Hepatic stellate cell (primary cell): ENCODE data around the gene THAP2.
"Not testable (repeated sequence)": the region's sequence is repeated elsewhere in the genome, so short reads cannot be mapped to it uniquely, and the experiment has no call there.

Source experiments
- DNase-seq: peaks from one replicate; pipeline ENCODE4 v3.0.0; 2011; ENCODE audit warnings: low spot score

THAP2 gene

DNA sequence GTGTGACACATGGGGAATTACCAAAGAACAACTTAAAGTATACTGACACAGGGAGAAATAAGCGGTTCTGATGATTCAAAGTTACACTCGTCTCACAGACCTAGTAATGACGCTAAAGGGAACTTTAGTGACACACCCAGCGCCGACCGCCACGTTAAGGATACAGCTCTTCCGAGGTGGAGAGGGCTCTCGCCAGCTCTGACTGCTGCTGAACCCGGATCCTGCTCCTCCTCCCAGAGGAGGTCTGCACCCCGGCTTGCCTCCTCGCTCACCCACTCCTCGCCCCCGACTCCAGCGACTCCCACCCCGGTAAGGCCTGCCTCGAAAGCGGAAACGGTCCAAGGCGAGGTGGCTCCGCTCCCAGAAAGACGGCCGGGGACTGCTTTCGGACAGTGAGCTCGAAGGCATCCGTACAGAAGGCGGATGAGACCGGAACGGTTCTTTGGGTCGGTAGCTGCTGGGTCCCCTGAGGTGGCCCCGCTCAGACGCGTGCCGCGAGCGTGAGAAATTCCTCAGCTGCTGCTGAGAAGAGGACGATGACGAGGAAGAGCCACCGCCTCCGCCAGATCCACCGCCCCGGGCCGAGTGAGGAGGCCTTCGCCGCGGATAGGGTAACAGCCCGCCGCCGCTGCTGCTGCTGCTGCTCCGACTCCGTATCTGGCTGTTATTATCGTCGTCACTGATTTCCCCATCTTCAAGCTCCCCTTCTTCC, 1.1 kb upstream of the THAP2 start:
- peak; percentile 40 for DNase-seq

DNA sequence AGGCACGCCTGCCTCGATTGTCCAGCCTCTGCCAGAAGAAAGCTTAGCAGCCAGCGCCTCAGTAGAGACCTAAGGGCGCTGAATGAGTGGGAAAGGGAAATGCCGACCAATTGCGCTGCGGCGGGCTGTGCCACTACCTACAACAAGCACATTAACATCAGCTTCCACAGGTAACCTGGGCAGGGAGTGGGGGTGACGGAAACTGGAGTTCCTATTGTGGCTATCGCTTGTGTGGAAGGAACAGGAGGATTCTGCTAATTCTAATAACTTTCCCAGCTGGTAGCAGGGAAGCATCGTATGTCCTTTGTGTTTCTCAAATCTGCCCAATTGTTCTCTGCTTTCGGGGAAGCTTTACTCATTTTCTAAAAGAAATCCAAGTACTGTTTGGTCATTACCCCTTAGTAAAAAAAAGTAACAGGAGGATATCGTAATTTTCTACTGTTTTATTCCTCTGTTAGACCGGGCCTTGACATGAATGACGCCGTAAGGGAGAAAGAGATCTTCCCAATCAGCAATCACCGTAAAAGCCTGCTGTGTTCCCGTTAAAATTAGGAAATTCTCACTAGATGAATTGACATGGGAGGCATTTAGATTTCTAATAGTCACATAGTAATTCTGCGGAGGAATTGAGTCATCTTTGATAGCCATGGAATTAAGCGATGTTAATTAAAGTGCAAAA, 449 bp downstream of the THAP2 start:
- no peak for DNase-seq

DNA sequence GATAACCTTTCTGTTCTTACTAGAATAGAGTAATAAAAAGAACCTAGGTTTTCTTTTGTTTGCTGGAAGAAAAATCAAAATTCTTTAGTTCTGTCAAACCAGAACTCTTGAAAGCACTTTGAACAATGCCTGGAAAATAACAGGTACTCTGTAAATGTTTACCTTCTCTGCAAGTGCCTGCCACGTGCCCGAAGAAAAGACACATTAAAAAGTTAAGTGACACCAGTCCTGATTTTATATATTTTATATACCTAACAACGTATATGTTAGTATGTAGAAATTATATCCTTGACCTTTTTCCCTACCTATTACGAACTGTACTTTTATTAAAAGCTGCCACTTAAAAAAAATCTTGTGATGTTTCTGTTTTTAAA, 976 bp downstream of the THAP2 start:
- no peak for DNase-seq

DNA sequence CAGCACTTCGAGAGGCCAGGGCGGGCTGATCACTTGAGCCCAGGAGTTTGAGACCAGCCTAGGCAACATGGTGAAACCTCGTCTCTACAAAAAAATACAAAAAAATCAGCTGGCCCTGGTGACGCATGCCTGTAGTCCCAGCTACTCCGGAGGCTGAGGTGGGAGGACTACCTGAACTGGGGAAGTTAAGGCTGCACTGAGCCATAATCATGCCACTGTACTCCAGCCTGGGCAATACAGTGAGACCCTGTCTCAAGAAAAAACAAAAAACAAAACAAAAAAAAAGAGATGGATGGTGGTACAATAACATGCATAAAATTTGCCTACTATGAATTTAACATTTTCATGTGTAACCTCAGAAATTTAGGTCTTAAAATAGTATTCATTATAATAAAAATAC, 2.2 kb downstream of the THAP2 start:
- no peak for DNase-seq

DNA sequence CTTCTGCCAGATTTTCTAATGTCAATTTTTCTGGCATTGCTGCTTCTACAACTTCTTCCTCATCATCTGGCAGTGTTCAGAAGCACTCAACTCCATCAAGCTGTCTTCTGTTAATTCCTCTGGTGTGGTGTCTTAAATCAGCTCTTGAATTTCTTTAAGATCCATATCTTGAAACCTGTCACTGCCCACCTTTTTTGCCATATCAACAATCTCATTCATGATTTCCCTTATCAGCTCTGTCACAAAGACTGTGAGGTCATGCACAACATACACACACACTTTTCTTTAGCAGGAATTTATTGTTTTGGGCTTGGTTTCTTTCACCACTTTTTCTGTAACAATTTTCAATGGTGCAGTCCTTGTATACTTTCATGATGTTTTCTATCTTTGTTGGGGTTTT, 7.2 kb downstream of the THAP2 start:
- no peak for DNase-seq

DNA sequence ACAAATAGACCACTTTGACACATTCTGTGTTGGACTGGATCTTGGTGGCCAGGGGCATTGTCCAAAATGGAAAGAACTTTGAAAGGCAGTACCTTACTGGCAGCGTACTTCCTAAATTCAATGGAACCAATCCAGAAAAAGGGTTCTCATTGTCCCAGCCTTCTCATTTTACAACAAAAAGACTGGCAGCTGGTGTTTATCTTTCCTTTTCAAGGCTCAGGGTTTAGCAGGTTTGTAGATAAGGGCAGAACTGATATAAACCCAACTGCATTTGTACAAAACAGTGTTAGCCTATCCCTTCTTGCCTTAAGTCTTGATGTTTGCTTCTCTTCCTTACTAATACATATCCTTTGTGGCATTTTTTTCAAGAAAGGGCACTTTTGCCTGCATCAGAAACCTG, 7.7 kb downstream of the THAP2 start:
- DNase-seq = no peak

DNA sequence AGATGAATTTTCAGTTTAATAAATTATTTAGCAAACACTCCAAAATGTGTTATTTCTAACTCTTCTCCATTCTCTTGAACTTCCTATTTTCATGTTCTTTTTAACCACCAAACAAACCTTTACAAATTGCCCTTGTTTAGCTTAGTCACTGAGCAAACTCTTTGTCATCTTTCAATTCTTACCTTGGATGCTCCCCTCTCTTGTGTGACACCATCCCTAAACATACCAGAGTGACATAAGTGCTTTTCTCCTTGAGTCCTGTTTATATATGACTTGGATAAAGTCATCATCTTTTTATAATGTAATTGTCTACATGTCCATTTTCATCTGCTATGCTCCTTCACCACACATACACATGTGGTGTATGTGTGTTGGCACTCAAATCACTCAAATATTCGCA, 18.4 kb downstream of the THAP2 start:
- DNase-seq = no peak

DNA sequence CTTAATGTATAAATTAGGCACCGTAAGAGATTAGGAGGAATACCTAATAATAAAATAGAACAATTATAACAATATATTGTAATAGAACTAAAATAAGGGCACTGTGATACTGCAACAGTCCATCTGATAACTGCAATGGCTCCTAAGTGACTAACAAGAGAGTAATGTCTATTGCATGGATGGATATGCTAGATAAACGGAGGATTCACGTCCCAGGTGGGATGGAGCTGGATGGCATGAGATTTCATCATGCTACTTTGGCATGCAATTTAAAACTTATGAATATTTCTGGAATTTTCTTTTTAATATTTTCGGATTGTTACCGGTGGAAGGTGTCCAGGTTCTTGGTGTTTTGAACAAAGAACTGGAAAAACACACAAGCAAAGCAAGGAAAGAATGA, 19.5 kb downstream of the THAP2 start:
- no peak for DNase-seq

DNA sequence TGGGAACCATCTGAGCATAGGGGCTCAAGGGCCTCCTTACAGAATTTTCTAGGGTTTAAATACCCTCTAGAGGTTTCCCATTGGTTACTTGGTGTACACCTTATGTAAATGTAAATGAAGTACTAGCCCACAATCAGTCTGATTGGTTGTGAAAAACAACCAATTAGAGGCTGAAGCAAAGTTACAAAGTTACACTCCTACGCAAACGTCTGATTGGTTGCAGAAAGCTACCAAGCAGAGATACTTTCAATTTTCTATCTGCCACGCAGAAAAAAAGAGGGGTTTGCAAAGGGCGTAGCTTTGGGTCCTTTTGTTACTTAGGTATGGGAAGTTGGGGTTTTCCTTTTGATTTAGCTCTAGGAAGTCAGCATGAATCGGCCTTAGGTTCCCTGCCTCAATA, 20.0 kb downstream of the THAP2 start:
- DNase-seq = no peak

DNA sequence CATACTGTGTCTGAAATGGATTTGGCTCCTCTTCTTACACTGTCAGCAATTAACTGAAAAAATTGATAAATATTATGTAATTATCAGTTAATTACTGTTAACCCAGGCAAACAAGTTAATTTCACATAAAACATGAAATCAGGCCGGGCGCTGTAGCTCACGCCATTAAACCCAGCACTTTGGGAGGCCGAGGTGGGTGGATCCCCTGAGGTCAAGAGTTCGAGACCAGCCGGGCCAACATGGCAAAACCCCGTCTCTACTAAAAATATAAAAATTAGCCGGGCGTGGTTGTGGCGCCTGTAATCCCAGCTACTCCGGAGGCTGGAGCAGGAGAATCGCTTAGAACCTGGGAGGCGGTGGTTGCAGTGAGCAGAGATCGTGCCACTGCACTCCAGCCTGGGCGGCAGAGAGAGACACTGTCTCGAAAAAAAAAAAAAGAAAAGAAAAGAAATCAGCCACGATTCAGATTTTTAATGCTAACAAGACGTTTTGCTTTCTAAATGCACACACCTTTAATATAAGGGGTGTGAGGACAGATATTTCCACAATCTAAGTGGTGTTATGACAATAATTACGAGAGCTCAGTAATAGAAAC, 21.3 kb downstream of the THAP2 start:
- DNase-seq = no peak

DNA sequence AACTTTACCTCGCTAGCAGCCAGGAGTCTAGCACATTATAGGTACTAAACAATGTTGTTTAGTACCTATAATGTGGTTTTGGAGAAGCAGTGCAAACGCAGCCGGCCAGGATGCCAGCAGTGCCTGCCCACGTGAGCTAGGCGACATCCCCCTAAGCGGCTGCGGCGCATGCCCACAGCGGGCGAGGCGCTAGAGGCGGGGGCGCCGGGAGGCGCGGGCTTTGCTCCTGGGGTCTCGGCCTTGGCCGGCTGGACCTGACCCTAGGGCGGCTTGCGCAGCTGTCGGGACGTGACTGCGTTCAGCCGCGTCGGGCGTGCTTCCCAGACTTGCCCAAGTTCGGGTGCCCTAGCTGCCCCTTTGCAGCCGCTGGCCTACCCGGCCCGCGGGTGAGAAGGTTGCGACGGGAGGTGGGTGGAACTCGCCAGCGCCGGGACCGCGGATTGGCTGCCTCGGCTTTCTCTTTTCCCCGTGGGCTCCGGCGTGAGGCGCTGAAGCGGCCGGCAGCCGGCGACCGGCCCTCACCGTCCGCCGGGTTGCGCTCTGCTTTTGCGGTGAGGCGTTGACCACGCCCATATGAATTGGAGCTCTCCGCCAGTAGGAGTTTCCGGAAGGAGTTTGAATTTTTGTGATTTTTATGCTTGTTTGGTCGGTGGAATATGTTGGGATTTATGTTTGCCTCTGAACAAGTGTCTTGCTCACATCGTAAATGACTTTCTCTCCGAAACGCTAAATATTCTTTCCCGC, 22.0 kb downstream of the THAP2 start, which contains the start of gene TMEM19:
TSS of gene TMEM19 (plus strand) at position 169 of the 744 bp plus-strand sequence. CDS start 599 bp downstream, outside the sequence.
- peak; percentile 86 for DNase-seq

DNA sequence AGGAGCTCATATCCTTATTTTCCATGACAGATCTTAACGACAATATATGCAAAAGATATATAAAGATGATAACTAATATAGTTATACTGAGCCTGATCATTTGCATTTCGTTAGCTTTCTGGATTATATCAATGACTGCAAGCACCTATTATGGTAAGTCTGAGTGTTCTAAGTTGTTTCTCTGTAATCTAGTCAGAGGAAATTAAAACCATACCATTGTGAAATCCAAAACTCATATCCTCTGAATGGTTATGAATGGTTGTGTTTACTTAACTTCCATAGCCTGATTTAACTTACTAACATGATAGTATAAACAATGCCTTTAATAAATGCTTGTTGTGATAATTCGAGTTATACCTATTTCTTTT, 22.5 kb downstream of the THAP2 start:
- no peak for DNase-seq

DNA sequence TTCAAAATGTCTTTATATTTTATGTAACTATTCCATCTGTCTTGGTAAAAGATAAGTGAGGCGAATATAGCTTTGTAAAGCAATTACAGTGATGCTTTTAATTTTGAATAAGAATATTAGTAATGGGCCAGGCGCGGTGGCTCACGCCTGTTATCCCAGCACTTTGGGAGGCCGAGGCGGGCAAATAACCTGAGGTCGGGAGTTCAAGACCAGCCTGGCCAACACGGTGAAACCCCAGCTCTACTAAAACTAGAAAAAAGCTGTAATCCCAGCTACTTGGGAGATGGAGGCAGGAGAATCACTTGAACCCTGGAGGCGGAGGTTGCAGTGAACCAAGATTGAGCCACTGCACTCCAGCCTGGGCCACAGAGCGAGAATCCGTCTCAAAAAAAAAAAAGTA, 23.1 kb downstream of the THAP2 start:
- not testable (repeated sequence) for DNase-seq

DNA sequence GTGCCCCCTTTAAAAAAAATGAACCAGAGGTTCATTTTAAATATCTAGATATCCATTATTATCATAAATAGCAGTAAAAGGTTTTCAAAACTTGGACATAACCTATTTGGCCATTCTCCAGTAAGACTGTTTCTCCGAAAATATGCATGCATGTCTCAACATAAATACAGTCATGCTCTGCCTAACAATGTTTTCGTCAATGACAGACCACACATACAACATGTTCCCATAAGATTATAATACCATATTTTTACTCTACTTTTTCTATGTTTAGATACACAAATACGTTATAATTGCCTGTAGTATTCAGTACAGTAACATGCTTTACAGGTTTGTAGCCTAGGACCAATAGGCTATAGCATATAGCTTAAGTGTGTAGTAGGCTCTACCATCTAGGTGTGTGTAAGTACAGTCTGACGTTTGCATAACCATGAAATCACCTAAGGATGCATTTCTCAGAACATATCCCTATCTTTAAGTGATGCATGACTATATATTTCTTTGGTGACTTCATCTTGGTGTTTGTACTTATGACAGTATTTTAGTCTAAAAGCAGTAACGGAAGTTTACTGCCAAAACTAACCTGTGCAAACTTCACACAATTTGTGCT, 25.0 kb downstream of the THAP2 start:
- no peak for DNase-seq

DNA sequence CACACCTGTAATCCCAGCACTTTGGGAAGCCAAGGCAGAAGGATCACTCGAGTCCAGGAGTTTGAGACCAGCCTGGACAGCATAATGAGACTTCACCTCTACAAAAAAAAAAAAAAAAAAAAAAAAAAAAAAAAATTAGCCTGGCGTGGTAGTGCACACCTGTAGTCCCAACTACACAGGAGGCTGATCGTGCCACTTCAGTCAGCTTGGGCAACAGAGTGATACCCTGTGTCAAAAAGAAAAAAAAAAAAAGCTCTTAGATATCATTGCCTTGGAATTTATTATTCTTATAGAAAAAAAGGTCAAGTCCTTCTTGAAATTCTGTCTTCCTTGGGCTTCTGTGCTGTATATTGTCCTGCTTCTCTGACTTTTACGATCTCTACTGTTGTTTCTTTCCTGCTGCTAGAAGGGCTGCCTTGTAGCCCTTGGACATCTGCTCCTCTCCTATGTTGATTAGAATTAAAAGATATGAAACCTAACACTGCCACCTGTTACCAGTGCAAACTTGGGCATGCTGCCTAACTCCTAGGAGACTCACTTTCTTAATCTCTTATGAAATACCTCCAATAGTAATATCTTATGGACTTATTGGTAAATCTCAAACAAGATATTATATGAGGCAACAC, 27.5 kb downstream of the THAP2 start:
- no peak for DNase-seq

DNA sequence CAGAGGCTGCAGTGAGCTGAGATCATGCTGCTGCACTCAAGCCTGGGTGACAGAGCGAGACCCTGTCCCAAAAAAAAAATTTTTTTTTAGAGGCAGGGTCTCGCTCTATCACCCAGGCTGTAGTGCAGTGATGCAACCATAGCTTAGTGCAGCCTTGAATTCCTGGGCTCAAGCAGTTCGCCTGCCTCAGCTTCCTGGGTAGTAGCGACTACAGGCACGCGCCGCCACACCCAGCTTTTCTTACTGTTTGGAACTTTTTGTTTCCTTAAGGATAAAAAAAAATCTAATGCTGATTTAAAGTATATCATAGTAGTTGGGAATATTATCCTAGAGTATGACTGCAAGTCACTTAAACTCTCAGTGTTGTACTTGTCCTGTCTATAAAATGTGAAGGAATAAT, 29.0 kb downstream of the THAP2 start:
- DNase-seq = no peak

DNA sequence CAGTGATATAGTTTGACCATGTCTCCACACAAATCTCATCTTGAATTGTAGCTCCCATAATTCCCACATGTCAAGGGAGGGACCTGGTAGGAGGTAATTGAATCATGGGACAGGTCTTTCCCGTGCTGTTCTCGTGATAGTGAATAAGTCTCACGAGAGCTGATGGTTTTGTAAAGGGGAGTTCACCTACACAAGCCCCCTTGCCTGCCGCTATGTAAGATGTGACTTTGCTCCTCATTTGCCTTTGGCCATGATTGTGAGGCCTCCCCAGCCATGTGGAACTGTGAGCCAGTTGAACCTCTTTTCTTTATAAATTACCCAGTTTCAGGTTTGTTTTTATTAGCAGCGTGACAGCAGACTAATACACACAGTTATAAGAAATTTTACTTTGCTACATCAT, 29.6 kb downstream of the THAP2 start:
- not testable (repeated sequence) for DNase-seq

DNA sequence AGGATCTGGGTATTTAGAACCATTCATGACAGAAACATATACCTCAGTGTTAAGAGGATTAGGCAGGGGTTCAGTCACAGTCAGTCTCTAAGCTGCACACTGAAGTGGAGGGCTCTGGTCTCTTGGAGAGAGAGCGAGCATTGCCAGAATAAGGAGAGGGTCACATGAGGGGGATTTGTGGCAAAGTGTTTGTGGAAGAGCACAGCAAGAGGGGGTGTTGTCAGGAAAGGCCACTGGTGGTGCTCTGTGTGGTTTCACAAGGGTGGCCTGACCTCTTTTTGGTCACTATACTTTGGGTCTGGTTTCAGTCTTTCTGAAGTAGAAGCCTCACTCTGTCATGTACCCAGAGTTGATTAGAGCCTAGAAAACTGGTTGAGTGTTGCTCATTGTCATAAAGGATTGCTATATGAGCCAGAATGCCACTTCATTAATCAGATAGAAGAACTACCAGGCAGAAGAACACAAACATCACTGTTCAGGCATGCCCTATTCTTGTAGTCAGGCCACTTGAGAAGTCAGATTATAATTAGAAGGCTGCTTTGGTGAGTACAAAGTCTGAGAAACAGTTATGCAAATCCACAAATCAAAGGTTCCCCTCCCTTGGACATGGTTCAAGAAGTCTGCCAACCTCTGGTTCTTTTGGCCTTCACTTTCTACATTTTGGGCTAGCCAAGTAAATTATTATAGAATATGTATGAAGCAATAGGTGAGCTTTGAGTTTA, 30.2 kb downstream of the THAP2 start:
- no peak for DNase-seq

DNA sequence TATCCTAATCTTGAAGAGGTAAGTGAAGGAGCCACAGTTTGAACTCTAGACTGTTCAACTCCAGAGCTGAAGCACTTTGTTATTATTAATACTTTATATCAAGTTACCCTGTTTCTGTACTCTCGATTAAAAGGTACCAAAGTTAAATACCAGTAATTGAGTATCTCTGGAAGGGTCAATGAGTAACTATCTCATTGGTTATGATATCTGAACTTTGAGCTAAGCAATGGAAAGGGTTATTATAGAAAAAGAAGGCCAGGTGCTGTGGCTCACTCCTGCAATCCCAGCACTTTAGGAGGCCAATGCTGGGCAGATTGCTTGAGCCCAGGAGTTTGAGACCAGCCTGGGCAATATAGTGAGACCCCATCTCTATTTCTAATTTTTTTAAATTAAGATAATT, 31.7 kb downstream of the THAP2 start:
- no peak for DNase-seq

DNA sequence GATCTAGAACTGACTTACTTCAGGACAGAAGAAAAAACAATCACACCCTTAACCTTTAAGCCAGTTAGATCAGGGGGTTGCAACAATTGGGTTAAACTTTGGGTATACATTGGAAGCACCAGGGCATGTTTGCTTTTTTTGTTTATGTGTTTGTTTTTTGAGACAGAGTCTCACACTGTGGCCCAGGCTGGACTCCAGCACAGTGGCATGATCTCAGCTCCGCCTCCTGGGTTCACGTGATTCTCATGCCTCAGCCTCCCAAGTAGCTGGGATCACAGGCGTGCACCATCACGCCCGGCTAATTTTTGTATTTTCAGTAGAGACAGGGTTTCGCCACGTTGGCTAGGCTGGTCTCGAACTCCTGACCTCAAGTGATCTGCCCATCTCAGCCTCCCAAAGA, 38.1 kb downstream of the THAP2 start:
- not testable (repeated sequence) for DNase-seq

DNA sequence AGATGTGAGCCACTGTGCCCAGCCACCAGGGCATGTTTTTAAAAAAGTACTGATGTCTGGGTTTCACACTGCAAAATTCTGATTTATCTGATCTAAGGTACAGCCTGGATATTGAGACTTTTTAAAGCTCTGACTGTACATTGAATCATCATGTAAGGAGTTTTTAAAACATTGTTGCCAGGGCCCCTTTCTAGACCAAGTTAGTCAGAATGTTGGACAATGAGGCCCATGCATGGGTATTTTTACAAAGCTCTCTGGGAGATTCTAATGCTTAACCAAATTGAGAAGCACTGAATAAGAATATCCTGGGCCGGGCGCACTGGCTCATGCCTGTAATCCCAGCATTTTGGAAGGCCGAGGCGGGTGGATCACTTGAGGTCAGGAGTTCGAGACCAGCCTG, 38.5 kb downstream of the THAP2 start:
- DNase-seq = no peak
